ENCODE results near the gene HS3ST5. TPM values are rescaled to one million over a fixed set of nuclear protein-coding genes. Genes with fewer than 3 reads are reported as not detected.
"Not testable (repeated sequence)": the region's sequence is repeated elsewhere in the genome, so short reads cannot be mapped to it uniquely, and the experiment has no call there.

The HS3ST5 gene
- total RNA-seq, 2 donors from 2014 or later = 0.05 to 0.16 TPM

DNA sequence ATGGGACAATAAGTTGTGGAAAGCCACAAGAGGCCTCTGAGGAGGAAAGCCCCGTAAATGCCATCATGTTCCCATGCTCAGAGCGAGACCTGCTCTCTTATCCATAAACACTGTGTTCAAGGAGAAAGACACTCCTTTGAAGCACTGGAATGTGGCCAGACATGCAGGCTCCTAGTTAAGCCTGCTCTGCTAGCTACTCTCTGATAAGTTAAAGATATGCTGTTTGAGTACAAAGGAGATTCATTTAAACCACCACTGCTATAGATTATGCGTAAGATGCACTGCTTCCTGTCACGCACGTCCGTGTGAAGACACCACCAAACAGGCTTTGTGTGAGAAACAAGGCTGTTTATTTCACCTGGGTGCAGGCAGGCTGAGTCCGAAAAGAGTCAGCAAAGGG lies 331.3 kb downstream of the HS3ST5 start:
- H3K4me3 ChIP-seq; intact Hi-C loops (cut with DNase I): not testable (repeated sequence)

DNA sequence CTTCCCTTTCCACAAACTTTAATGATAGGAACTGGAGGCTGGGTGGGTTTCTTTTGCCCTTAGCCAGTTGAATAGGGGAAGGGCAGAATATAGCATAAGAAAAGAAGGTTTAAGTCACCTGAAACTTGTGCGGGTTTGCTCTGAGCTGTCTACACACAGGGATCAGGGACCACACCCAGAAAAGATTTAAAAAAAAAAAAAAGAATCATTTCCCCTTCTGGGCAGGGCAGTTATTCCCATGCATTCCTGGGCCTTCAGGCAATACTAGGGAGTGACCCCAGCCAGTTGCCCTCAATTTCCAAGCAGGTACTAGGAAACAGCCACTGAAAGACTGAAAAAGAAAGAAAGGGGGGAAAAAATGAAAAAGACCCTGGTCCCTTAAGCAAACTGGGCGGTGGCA lies 332.3 kb downstream of the HS3ST5 start:
- TF ChIP-seq, protein P1, sequence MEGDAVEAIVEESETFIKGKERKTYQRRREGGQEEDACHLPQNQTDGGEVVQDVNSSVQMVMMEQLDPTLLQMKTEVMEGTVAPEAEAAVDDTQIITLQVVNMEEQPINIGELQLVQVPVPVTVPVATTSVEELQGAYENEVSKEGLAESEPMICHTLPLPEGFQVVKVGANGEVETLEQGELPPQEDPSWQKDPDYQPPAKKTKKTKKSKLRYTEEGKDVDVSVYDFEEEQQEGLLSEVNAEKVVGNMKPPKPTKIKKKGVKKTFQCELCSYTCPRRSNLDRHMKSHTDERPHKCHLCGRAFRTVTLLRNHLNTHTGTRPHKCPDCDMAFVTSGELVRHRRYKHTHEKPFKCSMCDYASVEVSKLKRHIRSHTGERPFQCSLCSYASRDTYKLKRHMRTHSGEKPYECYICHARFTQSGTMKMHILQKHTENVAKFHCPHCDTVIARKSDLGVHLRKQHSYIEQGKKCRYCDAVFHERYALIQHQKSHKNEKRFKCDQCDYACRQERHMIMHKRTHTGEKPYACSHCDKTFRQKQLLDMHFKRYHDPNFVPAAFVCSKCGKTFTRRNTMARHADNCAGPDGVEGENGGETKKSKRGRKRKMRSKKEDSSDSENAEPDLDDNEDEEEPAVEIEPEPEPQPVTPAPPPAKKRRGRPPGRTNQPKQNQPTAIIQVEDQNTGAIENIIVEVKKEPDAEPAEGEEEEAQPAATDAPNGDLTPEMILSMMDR (IDR thresholded peaks at IDR 0.05) = no peak
- H3K9me3 ChIP-seq = no peaks in the 10 kb centered on the region

More for the DNA sequence above, 331.3 kb downstream of the HS3ST5 start:
- not testable (repeated sequence) for H3K27ac ChIP-seq; H3K36me3 ChIP-seq; H3K4me1 ChIP-seq; H3K9ac ChIP-seq (ENCODE audit: low read depth in 2 of 2, low read length in 2 of 2); DNase-seq; H3K27me3 ChIP-seq; H3K9me3 ChIP-seq

DNA sequence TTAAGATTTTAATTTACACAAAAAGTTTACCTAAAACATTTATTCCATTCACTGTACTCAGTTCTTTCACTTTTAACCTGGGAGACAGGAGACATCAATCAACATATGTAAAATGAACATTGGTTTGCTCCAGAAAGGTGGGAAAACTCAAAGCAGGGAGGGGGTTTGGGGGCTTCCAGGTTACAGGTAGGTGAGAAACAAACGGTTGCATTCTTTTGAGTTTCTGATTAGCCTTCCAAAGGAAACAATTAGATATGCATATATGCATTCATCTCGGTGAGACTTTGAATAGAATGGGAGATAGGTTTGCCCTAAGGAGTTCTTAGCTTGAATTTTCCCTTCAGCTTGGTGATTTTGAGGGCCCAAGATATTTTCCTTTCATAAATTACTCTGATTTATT lies 333.6 kb downstream of the HS3ST5 start:
- no peak overlapping the region for H3K9ac ChIP-seq (ENCODE audit: low read depth in 2 of 2, low read length in 2 of 2)
- no peak for DNase-seq
- no peaks in the 10 kb centered on the region for H3K27me3 ChIP-seq
- no peaks in the 10 kb centered on the region for H3K4me1 ChIP-seq
- H3K4me3 ChIP-seq = no peak overlapping the region
- H3K36me3 ChIP-seq = no peaks in the 10 kb centered on the region
- no peak overlapping the region for H3K27ac ChIP-seq
- intact Hi-C loops (cut with DNase I) = no loop called here
- TF ChIP-seq, protein P1 (IDR thresholded peaks at IDR 0.05) = no peak
- H3K9me3 ChIP-seq = no peaks in the 10 kb centered on the region

More for the DNA sequence above, 332.3 kb downstream of the HS3ST5 start:
- no peaks in the 10 kb centered on the region for H3K27me3 ChIP-seq
- DNase-seq = no peak
- no peak overlapping the region for H3K9ac ChIP-seq (ENCODE audit: low read depth in 2 of 2, low read length in 2 of 2)
- no peaks in the 10 kb centered on the region for H3K36me3 ChIP-seq
- H3K4me1 ChIP-seq = no peaks in the 10 kb centered on the region
- H3K4me3 ChIP-seq = no peak overlapping the region
- intact Hi-C loops (cut with DNase I) = no loop called here
- no peak overlapping the region for H3K27ac ChIP-seq

DNA sequence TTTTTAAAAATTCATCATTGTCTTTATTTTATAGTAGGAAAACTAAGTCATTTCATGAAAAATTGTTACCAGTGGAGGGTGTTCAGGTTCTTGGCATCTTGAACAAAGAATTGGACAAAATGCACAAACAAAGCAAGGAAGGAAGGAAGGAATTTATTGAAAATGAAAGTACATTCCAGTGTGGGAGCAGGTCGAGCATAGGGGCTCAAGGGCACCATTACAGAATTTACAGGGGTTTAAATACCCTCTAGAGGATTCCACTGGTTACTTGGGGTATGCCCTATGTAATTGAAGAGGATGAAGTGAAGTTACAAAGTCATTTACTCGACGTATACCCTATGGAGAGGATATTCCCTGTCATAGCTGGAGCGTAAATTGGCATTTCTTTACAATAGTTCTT lies 334.5 kb downstream of the HS3ST5 start:
- Histone ChIP-seq H3K4me1 (no peaks in the 10 kb centered on the region), H3K9ac (ENCODE audit: low read depth in 2 of 2, low read length in 2 of 2) (no peak overlapping the region), H3K9me3 (no peaks in the 10 kb centered on the region), H3K36me3 (no peaks in the 10 kb centered on the region), H3K4me3 (no peak overlapping the region), H3K27me3 (no peaks in the 10 kb centered on the region), H3K27ac (no peak overlapping the region)
- TF ChIP-seq, protein P1 (IDR thresholded peaks at IDR 0.05) = no peak
- intact Hi-C loops (cut with DNase I) = no loop called here
- no peak for DNase-seq

DNA sequence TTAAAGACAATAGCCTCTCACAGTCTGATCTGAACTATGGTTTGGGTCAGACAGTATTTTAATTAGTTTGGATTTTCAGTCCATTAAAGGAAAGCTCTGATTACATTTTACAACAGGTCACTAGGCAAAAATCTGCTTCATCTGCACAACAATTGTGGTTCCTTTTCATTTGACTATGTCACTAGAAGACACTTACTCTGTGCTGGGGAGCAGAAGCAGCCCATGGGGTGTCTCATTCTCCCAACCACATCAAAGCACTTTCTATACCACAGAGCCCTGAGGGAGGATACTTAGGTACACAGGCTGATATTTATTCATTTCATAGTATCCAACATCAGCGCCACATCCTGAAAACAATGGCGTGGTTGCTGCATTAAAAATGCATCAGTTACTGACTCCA lies 335.3 kb downstream of the HS3ST5 start:
- Histone ChIP-seq H3K4me3 (no peak overlapping the region), H3K27me3 (no peaks in the 10 kb centered on the region), H3K36me3 (no peaks in the 10 kb centered on the region), H3K4me1 (no peaks in the 10 kb centered on the region), H3K27ac (no peak overlapping the region), H3K9ac (ENCODE audit: low read depth in 2 of 2, low read length in 2 of 2) (no peak overlapping the region), H3K9me3 (no peaks in the 10 kb centered on the region)
- intact Hi-C loops (cut with DNase I) = no loop called here
- DNase-seq = no peak
- TF ChIP-seq, protein P1 (IDR thresholded peaks at IDR 0.05) = no peak

Measured in colonic mucosa (tissue), 4 donors.